ENCODE data around the gene CPLX1. TPM values are rescaled to one million over a fixed set of nuclear protein-coding genes. Genes with fewer than 3 reads are reported as not detected.
"Not testable (repeated sequence)": the region's sequence is repeated elsewhere in the genome, so short reads cannot be mapped to it uniquely, and the experiment has no call there.

CPLX1 gene
- total RNA-seq, 1 donor from 2014 or later = 1.6 TPM

- not testable (repeated sequence) for DNase-seq
These were observed 50.4 kb downstream of the CPLX1 start for GRCh38 chr4:775485-775884.

DNA sequence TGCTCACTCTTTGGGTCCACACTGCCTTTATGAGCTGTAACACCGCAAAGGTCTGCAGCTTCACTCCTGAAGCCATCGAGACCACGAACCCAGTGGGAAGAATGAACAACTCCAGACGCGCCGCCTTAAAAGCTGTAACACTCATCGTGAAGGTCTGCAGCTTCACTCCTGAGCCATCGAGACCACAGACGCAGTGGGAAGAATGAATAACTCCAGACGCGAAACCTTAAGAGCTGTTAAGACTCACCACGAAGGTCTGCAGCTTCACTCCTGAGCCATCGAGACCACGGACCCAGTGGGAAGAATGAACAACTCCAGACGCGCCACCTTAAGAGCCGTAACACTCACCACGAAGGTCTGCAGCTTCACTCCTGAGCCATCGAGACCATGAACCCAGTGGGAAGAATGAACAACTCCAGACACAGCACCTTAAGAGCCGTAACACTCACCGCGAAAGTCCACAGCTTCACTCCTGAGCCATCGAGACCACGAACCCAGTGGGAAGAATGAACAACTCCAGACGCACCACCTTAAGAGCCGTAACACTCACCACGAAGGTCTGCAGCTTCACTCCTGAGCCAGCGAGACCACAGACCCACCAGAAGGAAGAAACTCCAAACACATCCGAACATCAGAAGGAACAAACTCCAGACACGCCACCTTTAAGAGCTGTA is 51.4 kb downstream of the CPLX1 start:
- not testable (repeated sequence) for DNase-seq

GRCh38 chr4:773214-773613 is 52.7 kb downstream of the CPLX1 start:
- no peak for DNase-seq

DNA sequence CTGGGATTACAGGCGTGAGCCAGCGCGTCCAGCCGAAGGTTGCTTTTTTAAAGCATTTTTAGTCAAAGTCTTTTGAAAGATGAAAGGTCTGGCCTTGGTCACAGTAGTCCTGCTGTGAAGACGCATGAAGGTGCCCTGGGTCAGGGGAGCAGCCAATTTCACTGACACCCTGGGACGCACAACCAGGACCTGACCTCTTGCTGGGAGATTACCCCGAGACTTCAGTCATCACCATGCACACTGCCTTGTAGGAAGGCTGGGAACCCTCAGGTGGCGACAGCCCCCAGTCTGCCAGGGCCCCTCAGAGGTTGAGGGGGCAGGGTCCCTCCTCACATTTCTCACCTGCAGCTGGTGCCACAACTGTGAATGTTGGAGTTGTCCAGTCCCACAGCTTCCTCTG is 53.2 kb downstream of the CPLX1 start:
- DNase-seq = no peak

DNA sequence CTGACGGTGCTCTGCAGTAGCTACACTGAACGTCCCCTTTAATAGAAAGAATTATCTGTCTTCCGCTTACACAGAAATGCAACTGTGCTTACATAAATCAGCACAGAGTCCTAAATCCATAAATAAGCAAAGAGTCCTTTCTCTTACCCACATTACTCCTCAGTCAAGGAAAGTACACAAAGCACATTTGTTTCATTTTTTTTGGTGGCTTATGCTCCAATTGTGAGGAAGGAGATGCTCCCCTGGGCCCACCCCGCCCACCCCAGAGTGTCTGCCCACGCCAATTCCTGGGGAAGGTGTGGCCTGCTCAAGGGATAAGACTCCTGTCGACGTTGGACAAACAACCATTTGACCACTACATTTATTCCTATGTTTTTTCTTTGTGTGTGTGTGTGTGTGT is 53.8 kb downstream of the CPLX1 start:
- no peak for DNase-seq

GRCh38 chr4:771464-771863 is 54.5 kb downstream of the CPLX1 start:
- DNase-seq = no peak

DNA sequence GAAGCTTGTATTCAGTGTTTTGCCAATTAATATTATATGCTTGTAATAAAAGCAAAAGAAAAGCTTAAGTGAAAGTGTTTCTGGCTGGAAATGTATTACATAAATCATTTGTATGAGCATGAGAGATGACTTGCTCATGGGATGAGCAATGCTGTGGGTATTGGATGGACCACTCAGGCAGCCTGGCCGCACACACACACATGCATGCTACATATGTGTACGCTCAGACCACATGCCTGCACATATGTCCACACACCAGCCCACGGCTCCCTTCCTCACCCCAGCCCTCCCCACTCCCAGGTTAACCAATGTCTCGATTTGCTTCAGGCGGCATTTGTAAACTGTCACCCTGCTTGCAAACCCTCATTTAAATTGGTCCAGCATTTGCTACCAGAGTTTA is 55.9 kb downstream of the CPLX1 start:
- no peak for DNase-seq

DNA sequence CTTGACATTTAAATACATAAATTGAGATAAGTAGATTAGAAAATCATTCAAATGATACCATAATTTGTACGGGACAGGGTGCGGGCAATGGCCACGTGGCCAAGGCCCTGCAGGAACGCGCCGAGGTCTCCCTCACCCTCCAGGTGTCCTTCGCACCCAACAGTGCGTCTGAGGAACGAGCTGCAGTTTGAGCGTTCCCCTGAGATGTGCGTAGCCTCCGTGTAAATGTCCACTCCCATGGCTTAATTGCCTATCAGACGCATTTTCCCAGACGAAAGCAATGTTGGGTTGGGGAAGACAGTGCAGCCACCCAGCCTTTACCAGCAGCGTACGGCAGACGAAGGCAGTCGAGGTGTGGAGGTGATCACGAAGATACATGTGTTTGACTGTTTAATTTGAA is 56.4 kb downstream of the CPLX1 start:
- DNase-seq = no peak

DNA sequence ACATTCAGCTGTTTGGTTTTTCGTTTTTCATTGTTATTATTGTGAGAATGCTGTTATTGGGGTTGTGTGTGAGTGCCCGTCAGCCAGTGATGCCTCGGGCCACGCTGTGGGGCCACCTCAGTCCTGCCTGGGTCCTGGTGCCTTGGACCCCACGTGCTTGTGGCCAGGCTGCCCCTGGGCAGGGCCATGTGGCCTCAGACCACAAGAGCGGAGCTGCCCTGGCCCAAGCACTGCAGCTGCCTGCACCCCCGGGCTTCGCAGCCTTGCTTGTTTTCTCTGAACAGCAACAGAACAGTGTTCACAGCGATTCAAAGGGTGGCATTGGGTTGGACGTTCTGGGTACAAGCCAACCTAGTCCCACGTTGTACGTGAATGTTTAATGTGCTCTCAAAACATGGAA is 56.9 kb downstream of the CPLX1 start:
- no peak for DNase-seq

DNA sequence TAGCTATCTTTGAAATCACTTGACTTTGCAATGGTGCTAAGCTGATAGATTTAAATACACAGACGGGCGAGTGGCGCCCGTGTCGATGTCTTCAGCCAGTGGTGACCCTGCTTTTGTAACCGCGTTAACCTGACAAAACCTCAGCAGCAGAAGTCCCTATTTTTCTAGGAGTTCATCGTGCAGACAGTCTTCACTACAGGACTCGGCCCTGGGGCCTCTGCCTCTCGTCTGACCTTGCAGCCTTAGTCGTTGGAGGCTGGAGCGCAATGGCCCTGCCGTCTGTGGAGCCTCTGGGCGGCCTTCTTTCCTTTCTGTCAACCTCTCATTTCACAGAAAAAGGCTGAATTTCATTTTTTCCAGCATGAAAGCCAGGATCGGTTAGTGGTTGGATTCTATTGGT is 57.9 kb downstream of the CPLX1 start:
- no peak for DNase-seq

DNA sequence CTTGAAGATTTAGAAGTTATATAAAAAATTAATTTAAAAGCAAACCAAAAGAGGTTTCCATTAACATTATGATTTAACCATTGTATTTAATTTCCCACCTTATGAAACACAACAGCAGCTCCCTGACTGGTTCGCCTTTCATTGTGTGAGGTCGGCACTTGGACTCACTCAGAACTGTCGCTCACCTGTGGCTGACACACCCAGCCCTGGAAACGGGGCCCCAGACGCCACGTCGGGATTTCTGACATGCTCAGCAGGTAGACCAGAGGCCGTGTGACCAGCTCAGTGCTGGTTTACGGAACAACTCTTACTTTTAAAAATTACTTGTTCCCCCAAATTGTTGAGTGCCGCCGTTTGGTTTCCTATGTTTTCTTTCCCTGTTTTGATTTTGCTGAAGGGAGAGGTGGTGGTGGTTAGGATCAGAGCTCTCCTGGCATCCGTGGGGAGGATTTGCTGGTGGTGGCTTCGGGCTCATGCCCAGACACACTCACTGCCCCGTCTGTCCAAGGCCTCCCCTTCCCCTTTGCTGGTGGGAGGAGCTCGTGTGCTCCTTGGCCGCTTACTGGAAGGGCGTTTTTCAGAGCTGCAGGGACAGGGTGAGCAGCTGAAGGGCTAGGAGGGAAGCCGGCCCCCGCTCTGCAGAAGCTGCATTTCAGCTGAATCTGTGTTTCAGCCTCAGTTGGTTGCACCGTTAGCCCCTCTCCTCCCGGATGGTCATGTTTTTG is 59.2 kb downstream of the CPLX1 start:
- DNase-seq = no peak

- no peak for DNase-seq
These were observed 59.8 kb downstream of the CPLX1 start for GRCh38 chr4:766152-766515.

- DNase-seq = no peak
These were observed 61.3 kb downstream of the CPLX1 start for GRCh38 chr4:764405-765169.

DNA sequence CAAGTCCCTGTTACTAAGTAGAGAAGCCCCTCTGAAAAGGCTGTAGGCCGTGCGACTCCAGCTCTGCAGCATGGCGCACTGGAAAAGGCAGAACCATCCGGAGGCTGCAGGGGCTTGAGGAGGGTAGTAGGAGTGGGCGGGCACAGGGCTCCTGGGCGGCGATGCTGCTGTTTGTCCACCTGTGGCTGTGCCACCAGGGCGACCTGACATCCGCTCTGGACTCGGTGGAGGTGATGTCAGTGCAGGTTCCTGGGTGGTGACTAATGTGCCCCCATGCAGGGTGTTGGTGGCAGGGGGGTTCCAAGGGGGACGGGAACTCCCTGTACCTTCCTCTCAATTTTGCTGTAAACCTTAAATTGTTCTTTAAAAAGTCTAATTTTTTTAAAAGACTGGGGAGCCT is 62.0 kb downstream of the CPLX1 start:
- DNase-seq = no peak

DNA sequence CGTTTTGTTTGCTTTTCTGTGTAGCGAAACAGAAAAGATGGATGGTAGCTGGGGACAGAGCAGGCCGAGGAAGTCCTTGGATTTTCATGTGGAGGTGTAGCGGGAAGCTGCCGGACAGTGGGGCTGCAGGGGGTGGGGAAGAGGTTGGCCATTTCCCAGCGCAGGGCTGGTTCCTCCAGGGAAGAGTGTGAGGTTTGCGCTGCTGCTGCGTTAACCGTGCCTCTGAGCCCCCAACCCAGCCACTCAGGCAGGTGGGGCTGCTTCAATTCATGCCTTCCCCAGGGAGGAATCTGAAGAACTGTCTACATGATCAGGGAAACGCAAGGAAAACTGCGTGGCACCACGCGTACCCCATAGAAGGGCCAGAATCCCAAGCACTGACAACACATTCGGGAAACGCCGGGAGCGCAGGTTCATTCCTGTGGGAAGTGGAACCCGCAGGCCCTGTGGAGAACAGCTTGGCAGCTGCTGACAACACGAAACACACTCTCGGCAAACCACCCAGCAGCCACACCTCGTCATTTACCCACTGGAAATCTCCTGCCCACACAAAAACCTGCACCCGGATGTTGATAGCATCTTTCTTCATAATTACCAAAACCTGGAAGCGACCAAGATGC is 62.6 kb downstream of the CPLX1 start:
- no peak for DNase-seq

- DNase-seq = no peak
These were observed 63.4 kb downstream of the CPLX1 start for GRCh38 chr4:762211-763190.

DNA sequence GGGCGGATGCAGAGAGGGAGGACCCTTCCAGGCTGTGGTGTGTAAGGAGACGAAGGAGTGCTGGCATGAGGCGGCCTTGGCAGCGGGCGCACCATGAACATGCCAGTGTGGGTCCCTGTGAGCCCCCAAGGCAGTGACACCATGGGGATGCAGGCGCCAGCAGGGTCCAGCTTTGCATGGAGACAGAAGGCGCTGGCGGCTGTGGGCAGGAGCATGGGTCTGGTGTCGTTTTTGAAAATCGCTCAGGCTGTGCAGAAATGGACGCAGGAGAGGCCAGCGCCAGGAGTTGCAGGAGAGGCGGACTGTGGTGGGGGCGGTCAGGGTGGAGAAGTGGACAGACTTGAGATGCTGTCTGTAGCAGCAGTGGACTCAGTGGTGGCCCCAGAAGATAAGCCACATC is 64.2 kb downstream of the CPLX1 start:
- DNase-seq = no peak

DNA sequence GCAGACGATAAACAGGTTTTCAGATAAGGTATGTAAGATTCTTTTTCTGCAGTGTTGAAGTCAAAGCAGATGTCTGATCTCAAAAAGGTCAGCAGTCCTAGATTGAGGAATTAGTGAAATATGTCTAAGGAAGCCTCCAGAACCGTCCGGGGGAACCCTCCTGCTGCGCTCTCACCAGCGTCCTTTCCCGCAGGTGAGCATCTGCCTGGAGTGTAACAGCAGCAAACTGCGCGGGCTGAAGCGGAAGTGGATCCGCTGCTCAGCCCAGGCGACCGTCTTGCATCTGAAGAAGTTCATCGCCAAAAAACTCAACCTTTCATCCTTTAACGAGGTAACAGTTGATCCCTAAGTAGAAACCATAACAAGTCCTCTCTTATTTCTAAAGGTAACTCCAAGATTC is 64.8 kb downstream of the CPLX1 start:
- DNase-seq = no peak

GRCh38 chr4:760616-761015 is 65.3 kb downstream of the CPLX1 start:
- no peak for DNase-seq

- DNase-seq = not testable (repeated sequence)
These were observed 66.1 kb downstream of the CPLX1 start for GRCh38 chr4:759810-760209.

DNA sequence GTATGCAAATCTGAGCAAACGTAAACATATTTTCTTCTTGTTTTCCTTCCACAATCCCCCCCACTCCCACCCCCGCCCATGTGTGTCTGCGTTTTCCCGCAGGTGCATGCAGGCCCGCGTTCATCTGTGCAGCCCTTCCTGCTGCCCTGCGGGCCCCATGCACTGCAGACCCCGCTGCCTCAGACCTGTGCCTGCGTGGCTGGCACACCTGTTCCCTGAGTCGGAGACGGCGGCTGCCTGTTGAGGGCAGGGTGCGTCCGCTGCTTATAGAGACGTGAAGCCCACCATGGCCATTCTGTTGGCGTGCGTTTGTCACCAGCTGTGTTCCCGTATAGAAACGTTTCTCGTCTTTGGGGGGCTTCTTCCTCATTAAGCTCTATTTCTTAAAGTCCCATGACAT is 68.8 kb downstream of the CPLX1 start:
- DNase-seq = no peak
